HepG2 (cell line): Measurements from ENCODE around the gene KIAA1191. TPM values are rescaled to one million over a fixed set of nuclear protein-coding genes. Genes with fewer than 3 reads are reported as not detected.

Experiments used
- ATAC-seq: fragments of 200-7000 bp; cut with Tn5 transposase; 3 replicates; pipeline ENCODE4 v1.9.1; 2020; ENCODE audit warnings: mild to moderate bottlenecking, moderate library complexity
- BruUV-seq: library from RNA; stranded (reverse); fragments of 400-500 nt; replicated peaks from 2 replicates; lab custom pipeline; 2021; lab: Mats Ljungman, UMichigan
- CTCF ChIA-PET: fragments of 300-600 bp; formaldehyde crosslinking; extraction: SDS; loops from one replicate; lab custom pipeline; 2021; ENCODE audit warnings: low total read pairs, inconsistent platforms, low intra/inter-chr PET ratio; lab: Yijun Ruan, JAX
- POLR2A ChIA-PET: fragments of 350-600 bp; sonication (Branson Sonifier 250); formaldehyde crosslinking; loops from one replicate; lab custom pipeline; 2020; ENCODE audit warnings: antibody characterized with exemption, inconsistent platforms; lab: Yijun Ruan, JAX
- DNase-seq: peaks from one replicate; pipeline ENCODE4 v3.0.0-alpha.2; 2015; ENCODE audit warnings: low spot score
- FAIRE-seq: peaks from 3 replicates; lab custom pipeline; 2011; peaks lifted over from hg19 to GRCh38; lab: Jason Lieb, UNC
- H2AFZ ChIP-seq: one replicate; pipeline ENCODE4 v1.6.1; 2011; ENCODE audit warnings: low read length, inconsistent platforms
- H3K27ac ChIP-seq: fragments of 300-600 bp; 3 replicates; pipeline ENCODE4 v1.8.0; 2011; ENCODE audit warnings: mixed run types, mild to moderate bottlenecking, mixed read lengths, low read length, inconsistent platforms; ENCODE audit not compliant: insufficient read depth; ENCODE audit errors: extremely low read length
- H3K27me3 ChIP-seq, 2 experiments: fragments of 200-600 bp in 1 of 2; 2 replicates in 1 of 2; 3 replicates in 1 of 2; pipeline versions ENCODE4 v1.6.0 to v1.8.0; 2011; ENCODE audit warnings: low read length in 2 of 2, mild to moderate bottlenecking in 2 of 2, moderate library complexity in 2 of 2, inconsistent platforms in 1 of 2; ENCODE audit not compliant: insufficient read depth in 2 of 2, control insufficient read depth in 1 of 2
- H3K36me3 ChIP-seq, 2 experiments: fragments of 200-600 bp in 1 of 2; replicated peaks in 1 of 2; 2 replicates in 1 of 2; 3 replicates in 1 of 2; pipeline versions ENCODE4 v1.5.1 to v1.8.0; 2011; ENCODE audit warnings: low read length in 2 of 2, inconsistent platforms in 1 of 2; ENCODE audit not compliant: insufficient read depth in 2 of 2, control insufficient read depth in 1 of 2
- H3K4me1 ChIP-seq: 2 replicates; pipeline ENCODE4 v1.5.1; 2012; ENCODE audit warnings: low read length, inconsistent platforms; ENCODE audit not compliant: insufficient read depth
- H3K4me2 ChIP-seq: 2 replicates; pipeline ENCODE4 v1.6.0; 2011; ENCODE audit warnings: low read depth, low read length, inconsistent platforms
- H3K4me3 ChIP-seq, 3 experiments: fragments of 200-600 bp in 1 of 3; sonication (generic), shearing (Covaris generic) in 1 of 3; replicated peaks in 1 of 3; 2 replicates each; pipeline ENCODE4 v1.5.1; 2011 to 2016; ENCODE audit warnings: low read length in 3 of 3, inconsistent platforms in 2 of 3, low read depth in 2 of 3, mild to moderate bottlenecking in 2 of 3, control low read depth in 1 of 3, mixed read lengths in 1 of 3; ENCODE audit not compliant: insufficient read depth in 1 of 3
- H3K79me2 ChIP-seq: one replicate; pipeline ENCODE4 v1.6.1; 2011; ENCODE audit warnings: low read length, inconsistent platforms; ENCODE audit not compliant: insufficient read depth
- H3K9ac ChIP-seq: 2 replicates; pipeline ENCODE4 v1.6.0; 2011; ENCODE audit warnings: mild to moderate bottlenecking, low read depth, low read length, inconsistent platforms; ENCODE audit not compliant: insufficient read depth
- H3K9me3 ChIP-seq: 2 replicates; pipeline ENCODE4 v1.5.1; 2012; ENCODE audit warnings: mild to moderate bottlenecking, low read length
- H4K20me1 ChIP-seq: 2 replicates; pipeline ENCODE4 v1.6.0; 2011; ENCODE audit warnings: inconsistent platforms, mild to moderate bottlenecking, low read length, moderate library complexity; ENCODE audit not compliant: insufficient read depth
- CHCHD3 ChIP-seq: sonication (generic); formaldehyde crosslinking; IDR thresholded peaks from 2 replicates; pipeline ENCODE4 v1.8.0; 2022; ENCODE audit warnings: mild to moderate bottlenecking, missing genetic modification reagents, moderate library complexity
- GLI4 ChIP-seq: sonication (generic); formaldehyde crosslinking; IDR thresholded peaks from 2 replicates; pipeline ENCODE4 v1.5.1; 2020; ENCODE audit warnings: missing genetic modification reagents, mild to moderate bottlenecking, moderate library complexity, borderline replicate concordance
- HES4 ChIP-seq: sonication (generic); formaldehyde crosslinking; IDR thresholded peaks from 2 replicates; pipeline ENCODE4 v1.9.0; 2021; ENCODE audit warnings: mild to moderate bottlenecking, missing genetic modification reagents, borderline replicate concordance
- ISX ChIP-seq: sonication (generic); formaldehyde crosslinking; conservative IDR thresholded peaks from 2 replicates; pipeline ENCODE4 v1.5.0; 2020; ENCODE audit warnings: missing genetic modification reagents
- MED13 ChIP-seq: sonication (generic); formaldehyde crosslinking; IDR thresholded peaks from 2 replicates; pipeline ENCODE4 v1.5.0; 2020; ENCODE audit warnings: missing genetic modification reagents
- PRDM4 ChIP-seq: sonication (generic); formaldehyde crosslinking; IDR thresholded peaks from 2 replicates; pipeline ENCODE4 v1.9.0; 2021; ENCODE audit warnings: missing genetic modification reagents, borderline replicate concordance
- RAD21 ChIP-seq: fragments of 450-650 bp; formaldehyde crosslinking; IDR thresholded peaks from 2 replicates; pipeline ENCODE4 v1.5.0; 2020; ENCODE audit warnings: mild to moderate bottlenecking
- RFX5 ChIP-seq: IDR thresholded peaks from 2 replicates; pipeline ENCODE4 v1.6.1; 2011; ENCODE audit warnings: low read depth, low read length, improper control_type of control experiment
- SALL1 ChIP-seq: sonication (generic); formaldehyde crosslinking; IDR thresholded peaks from 2 replicates; pipeline ENCODE4 v1.8.0; 2022; ENCODE audit warnings: mild to moderate bottlenecking, missing genetic modification reagents
- TCF7L2 ChIP-seq: IDR thresholded peaks from 2 replicates; pipeline ENCODE4 v1.6.1; 2011; ENCODE audit warnings: mild to moderate bottlenecking, low read depth, low read length, moderate library complexity
- TEAD2 ChIP-seq: sonication (generic); formaldehyde crosslinking; IDR thresholded peaks from 2 replicates; pipeline ENCODE4 v1.9.0; 2021; ENCODE audit warnings: missing genetic modification reagents
- ZBTB37 ChIP-seq: sonication (generic); formaldehyde crosslinking; IDR thresholded peaks from 2 replicates; pipeline ENCODE4 v1.4.0; 2020; ENCODE audit warnings: mild to moderate bottlenecking, missing genetic modification reagents
- ZNF142 ChIP-seq: sonication (generic); formaldehyde crosslinking; IDR thresholded peaks from 2 replicates; pipeline ENCODE4 v1.4.0; 2020; ENCODE audit warnings: missing genetic modification reagents
- ZNF207 ChIP-seq: fragments of 450-650 bp; IDR thresholded peaks from 2 replicates; pipeline ENCODE4 v1.6.1; 2016; ENCODE audit warnings: antibody characterized with exemption, borderline replicate concordance
- ZNF530 ChIP-seq: sonication (generic); formaldehyde crosslinking; IDR thresholded peaks from 2 replicates; pipeline ENCODE4 v1.5.0; 2020; ENCODE audit warnings: low read depth, mild to moderate bottlenecking, missing genetic modification reagents
- WGBS: methylation state at CpG from one replicate; pipeline ENCODE4 v1.1.6; 2017; ENCODE audit warnings: low lambda C conversion rate; 5-methylcytosine and 5-hydroxymethylcytosine counted together
- in situ Hi-C: cut with HindIII; loops from 2 replicates; pipeline ENCODE4 v1.10.0; 2017; ENCODE audit warnings: low pct_unique_long_range_greater_than_20kb; ENCODE audit not compliant: extremely low pct_ligation_motif_present
- intact Hi-C: fragments of 100-400 bp; cut with micrococcal nuclease; formaldehyde crosslinking; loops from one replicate; pipeline ENCODE4 v1.10.0; 2022; ENCODE audit not compliant: unreplicated experiment
- polyA plus RNA-seq, 8 experiments: library from polyadenylated mRNA; depleted of rRNA in 3 of 8; stranded (reverse) in 7 of 8; unstranded in 1 of 8; fragments of >200 nt; fragmentation: Illumina TruSeq in 4 of 8; extraction: Trizol in 4 of 8; gene quantifications; 2 replicates each; pipeline versions ENCODE4 v1.2.1 to v1.2.3, GENCODE V29; 2011 to 2016; ENCODE audit warnings: low read depth in 4 of 8, missing spikeins in 1 of 8, mixed read lengths in 1 of 8; ENCODE audit not compliant: insufficient read depth in 1 of 8
- total RNA-seq, 5 experiments: library from RNA; depleted of rRNA; stranded (reverse); fragments of >200 nt; fragmentation: Illumina TruSeq; extraction: Trizol; gene quantifications; 2 replicates each; pipeline ENCODE4 v1.2.3, GENCODE V29; 2016; ENCODE audit warnings: low read depth in 1 of 5

The KIAA1191 gene
- total and polyA plus RNA-seq, 2 of the 13 experiments (the other 11 are each of a cell fraction or from before 2014, with no cell fraction given), result 63.6 to 103 TPM

- no TSS peak for BruUV-seq
- Histone ChIP-seq H2AFZ (no peak overlapping the region), H3K27me3 (no peaks in the 10 kb centered on the region), H3K36me3 (no peaks in the 10 kb centered on the region; a peak in 1 of 5 replicates), H3K4me3 (no peak overlapping the region), H3K9me3 (no peaks in the 10 kb centered on the region), H3K27ac (no peak overlapping the region), H4K20me1 (no peaks in the 10 kb centered on the region), H3K9ac (no peak overlapping the region), H3K79me2 (no peaks in the 10 kb centered on the region), H3K4me1 (peaks cover 42% of the 10 kb centered on the region), H3K4me2 (no peak overlapping the region)
- FAIRE-seq, result no peak
- DNase-seq, result no peak
- intact Hi-C loops, result no loop called here
- no peak for TF ChIP-seq RAD21 (CRISPR knock-in tag)
- no peak for TF ChIP-seq CHCHD3 (CRISPR knock-in tag)
- TF ChIP-seq ZNF142 (CRISPR knock-in tag), result no peak
- TF ChIP-seq GLI4 (CRISPR knock-in tag), result no peak
- no peak for TF ChIP-seq ZNF530 (CRISPR knock-in tag)
- no peak for TF ChIP-seq MED13 (CRISPR knock-in tag)
- TF ChIP-seq ZBTB37 (CRISPR knock-in tag), result no peak
- TF ChIP-seq RFX5, result no peak
- TF ChIP-seq TCF7L2, result no peak
- no peak for TF ChIP-seq ZNF207
- no peak for TF ChIP-seq ISX
- TF ChIP-seq PRDM4 (CRISPR knock-in tag), result no peak
- no peak for TF ChIP-seq HES4 (CRISPR knock-in tag)
- TF ChIP-seq SALL1 (CRISPR knock-in tag), result no peak
- no peak for TF ChIP-seq TEAD2
- ChIA-PET CTCF (no interaction called here), POLR2A (no interaction called here)
- no peak for ATAC-seq
- 95% methylated on average over 1 of the region's 1 CpG for WGBS
- in situ Hi-C loops, result no loop called here
Observed at GRCh38 chr5:176337913-176338312, 23.7 kb downstream of the KIAA1191 start.
